Calu3 (cell line): ENCODE measurements around the gene A1BG. TPM values are rescaled to one million over a fixed set of nuclear protein-coding genes. Genes with fewer than 3 reads are reported as not detected.

Experiments
- BruUV-seq: library from RNA; stranded (reverse); fragments of 400-500 nt; replicated peaks from 2 replicates; lab custom pipeline; 2021; lab: Mats Ljungman, UMichigan
- CTCF ChIA-PET: fragments of 300-600 bp; sonication (Branson Sonifier 250); formaldehyde crosslinking; loops from one replicate; lab custom pipeline; 2022; ENCODE audit warnings: antibody characterized with exemption; lab: Charles Lee
- DNase-seq: peaks from one replicate; pipeline ENCODE4 v3.0.0; 2022
- H3K27ac Mint-ChIP-seq: one replicate; pipeline ENCODE4 v1.8.0; 2022; ENCODE audit warnings: mixed read lengths; ENCODE audit not compliant: unreplicated experiment
- H3K27me3 Mint-ChIP-seq: one replicate; pipeline ENCODE4 v1.8.0; 2022; ENCODE audit warnings: mixed read lengths; ENCODE audit not compliant: unreplicated experiment
- H3K36me3 Mint-ChIP-seq: one replicate; pipeline ENCODE4 v1.8.0; 2022; ENCODE audit warnings: mild to moderate bottlenecking, moderate library complexity, mixed read lengths; ENCODE audit not compliant: insufficient read depth, unreplicated experiment
- H3K4me1 Mint-ChIP-seq: one replicate; pipeline ENCODE4 v1.8.0; 2022; ENCODE audit warnings: mild to moderate bottlenecking, low read depth, mixed read lengths; ENCODE audit not compliant: unreplicated experiment
- H3K4me3 Mint-ChIP-seq: one replicate; pipeline ENCODE4 v1.8.0; 2022; ENCODE audit warnings: mild to moderate bottlenecking, low read depth, moderate library complexity, mixed read lengths; ENCODE audit not compliant: unreplicated experiment
- H3K9me3 Mint-ChIP-seq: one replicate; pipeline ENCODE4 v1.8.0; 2022; ENCODE audit warnings: low read depth, mixed read lengths; ENCODE audit not compliant: unreplicated experiment
- intact Hi-C: fragments of 100-400 bp; cut with micrococcal nuclease; formaldehyde crosslinking; loops from one replicate; pipeline ENCODE4 v1.10.0; 2022; ENCODE audit not compliant: unreplicated experiment
- total RNA-seq: library from RNA; stranded (reverse); gene quantifications from 2 replicates; pipeline ENCODE4 v1.2.3, GENCODE V29; 2022
- TF ChIP-seq, protein P1 (sequence below): fragments of 200-600 bp; IDR thresholded peaks from one replicate; pipeline ENCODE4 v1.8.0; 2022; ENCODE audit warnings: antibody characterized with exemption; ENCODE audit not compliant: unreplicated experiment

The A1BG gene
- total RNA-seq, 1 experiment from 2014 or later = not detected

DNA sequence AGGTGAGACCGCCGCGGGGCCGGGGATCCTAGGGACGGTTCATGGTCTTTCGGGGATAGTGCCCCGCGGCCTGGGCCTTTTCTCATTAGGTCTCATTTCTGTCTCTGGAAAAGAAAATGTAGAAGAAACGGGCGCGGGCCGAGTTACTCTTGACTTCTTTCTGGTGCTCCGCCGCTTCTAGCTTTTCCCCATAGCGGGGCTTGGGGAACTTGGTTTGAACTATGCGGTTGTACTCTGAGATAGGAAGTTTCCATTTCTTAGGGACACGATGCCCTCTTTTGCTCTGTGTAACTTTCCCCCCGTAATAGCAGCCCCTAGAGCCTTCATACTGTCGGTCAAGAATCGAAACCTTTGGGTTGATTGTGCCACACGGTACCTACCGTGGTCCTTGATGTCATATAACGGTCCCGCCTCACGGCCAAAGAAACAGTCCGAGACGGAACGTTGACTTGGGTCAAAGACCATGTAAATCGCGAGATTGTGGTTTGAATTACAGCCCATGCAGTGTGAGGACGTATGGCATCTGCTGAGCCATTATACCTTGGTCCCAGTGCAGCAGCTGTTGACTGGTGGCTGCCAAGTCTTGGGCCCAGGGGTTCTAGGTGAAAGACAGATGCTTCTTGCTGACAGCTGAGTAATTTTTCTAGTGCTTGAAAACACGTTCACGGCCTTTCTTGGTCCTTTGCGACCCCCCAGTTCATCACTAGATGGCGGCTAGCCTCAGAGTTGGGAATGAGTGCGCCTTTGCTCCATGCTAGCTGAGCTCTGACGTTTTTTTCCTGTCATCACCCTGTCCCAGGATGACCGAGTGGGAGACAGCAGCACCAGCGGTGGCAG lies 34.3 kb upstream of the A1BG start:
- peaks cover 87% of the 10 kb centered on the region for H3K36me3 Mint-ChIP-seq
- intact Hi-C loops = no loop called here
- H3K4me3 Mint-ChIP-seq = peak overlapping the region; percentile 93
- CTCF ChIA-PET = interaction anchor here (1.1 kb wide), 1 partner anchor 133 kb away, joined by 3 read pairs; the partner anchor contains the start of gene ZBTB45
- peak overlapping the region; percentile 99 for H3K27ac Mint-ChIP-seq
- TF ChIP-seq, protein P1, sequence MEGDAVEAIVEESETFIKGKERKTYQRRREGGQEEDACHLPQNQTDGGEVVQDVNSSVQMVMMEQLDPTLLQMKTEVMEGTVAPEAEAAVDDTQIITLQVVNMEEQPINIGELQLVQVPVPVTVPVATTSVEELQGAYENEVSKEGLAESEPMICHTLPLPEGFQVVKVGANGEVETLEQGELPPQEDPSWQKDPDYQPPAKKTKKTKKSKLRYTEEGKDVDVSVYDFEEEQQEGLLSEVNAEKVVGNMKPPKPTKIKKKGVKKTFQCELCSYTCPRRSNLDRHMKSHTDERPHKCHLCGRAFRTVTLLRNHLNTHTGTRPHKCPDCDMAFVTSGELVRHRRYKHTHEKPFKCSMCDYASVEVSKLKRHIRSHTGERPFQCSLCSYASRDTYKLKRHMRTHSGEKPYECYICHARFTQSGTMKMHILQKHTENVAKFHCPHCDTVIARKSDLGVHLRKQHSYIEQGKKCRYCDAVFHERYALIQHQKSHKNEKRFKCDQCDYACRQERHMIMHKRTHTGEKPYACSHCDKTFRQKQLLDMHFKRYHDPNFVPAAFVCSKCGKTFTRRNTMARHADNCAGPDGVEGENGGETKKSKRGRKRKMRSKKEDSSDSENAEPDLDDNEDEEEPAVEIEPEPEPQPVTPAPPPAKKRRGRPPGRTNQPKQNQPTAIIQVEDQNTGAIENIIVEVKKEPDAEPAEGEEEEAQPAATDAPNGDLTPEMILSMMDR = no peak
- H3K4me1 Mint-ChIP-seq = peaks cover 36% of the 10 kb centered on the region
- H3K9me3 Mint-ChIP-seq = no peaks in the 10 kb centered on the region
- no peaks in the 10 kb centered on the region for H3K27me3 Mint-ChIP-seq
- TSS peak; percentile 41 for BruUV-seq
- no peak for DNase-seq

DNA sequence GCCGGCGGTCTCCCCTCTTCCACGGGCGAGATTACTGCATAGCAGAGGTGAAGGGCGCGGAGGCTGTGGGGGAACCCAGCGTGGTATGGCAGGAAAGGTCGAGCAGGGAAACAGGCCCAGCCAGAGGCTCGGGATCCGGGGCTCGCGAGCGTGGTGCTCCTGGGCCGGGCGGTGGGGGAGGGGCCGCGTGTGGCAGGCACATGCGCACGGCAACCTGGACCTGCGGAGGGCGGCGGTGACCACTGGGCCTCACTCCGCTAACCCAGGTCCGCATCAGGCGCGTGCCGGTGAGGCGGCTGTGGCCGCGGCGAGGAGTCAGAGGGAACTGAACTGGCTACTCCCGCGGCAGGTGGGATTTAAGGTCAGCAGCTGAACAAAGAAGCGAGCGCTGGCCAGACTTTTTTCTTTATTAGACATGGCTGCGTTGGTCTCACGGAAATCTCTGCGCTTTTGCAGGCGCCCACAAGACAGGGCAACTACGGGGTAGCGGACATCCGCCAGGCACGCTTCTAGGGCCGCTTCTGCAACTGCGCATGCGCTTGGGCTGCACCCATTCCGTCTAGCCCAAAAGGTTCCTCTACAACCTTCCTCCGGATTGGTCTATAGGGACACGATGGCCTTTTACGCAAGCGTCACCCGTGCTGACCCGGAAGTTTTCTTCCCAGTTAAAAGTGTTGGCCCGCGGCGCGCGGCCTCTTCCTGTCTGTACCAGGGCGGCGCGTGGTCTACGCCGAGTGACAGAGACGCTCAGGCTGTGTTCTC lies 33.5 kb upstream of the A1BG start, which contains the start of gene RPS5:
Gene RPS5 (plus strand): TSS at position 694 of the 762 bp plus-strand sequence. CDS start 869 bp downstream, outside the sequence.
- peak within 1 kb of the TSS; percentile 93 for H3K4me3 Mint-ChIP-seq
- CTCF ChIA-PET = interaction anchor here (1.1 kb wide), 1 partner anchor 133 kb away, joined by 3 read pairs; the partner anchor contains the start of gene ZBTB45
- H3K9me3 Mint-ChIP-seq = no peaks in the 10 kb centered on the region
- no peaks in the 10 kb centered on the region for H3K27me3 Mint-ChIP-seq
- peaks cover 43% of the 10 kb centered on the region for H3K4me1 Mint-ChIP-seq
- peak; percentile 97 for DNase-seq
- TF ChIP-seq, protein P1 = no peak
- peak within 1 kb of the TSS; percentile 99 for H3K27ac Mint-ChIP-seq
- intact Hi-C loops = no loop called here
- TSS peak; percentile 82 for BruUV-seq
- peaks cover 87% of the 10 kb centered on the region for H3K36me3 Mint-ChIP-seq

DNA sequence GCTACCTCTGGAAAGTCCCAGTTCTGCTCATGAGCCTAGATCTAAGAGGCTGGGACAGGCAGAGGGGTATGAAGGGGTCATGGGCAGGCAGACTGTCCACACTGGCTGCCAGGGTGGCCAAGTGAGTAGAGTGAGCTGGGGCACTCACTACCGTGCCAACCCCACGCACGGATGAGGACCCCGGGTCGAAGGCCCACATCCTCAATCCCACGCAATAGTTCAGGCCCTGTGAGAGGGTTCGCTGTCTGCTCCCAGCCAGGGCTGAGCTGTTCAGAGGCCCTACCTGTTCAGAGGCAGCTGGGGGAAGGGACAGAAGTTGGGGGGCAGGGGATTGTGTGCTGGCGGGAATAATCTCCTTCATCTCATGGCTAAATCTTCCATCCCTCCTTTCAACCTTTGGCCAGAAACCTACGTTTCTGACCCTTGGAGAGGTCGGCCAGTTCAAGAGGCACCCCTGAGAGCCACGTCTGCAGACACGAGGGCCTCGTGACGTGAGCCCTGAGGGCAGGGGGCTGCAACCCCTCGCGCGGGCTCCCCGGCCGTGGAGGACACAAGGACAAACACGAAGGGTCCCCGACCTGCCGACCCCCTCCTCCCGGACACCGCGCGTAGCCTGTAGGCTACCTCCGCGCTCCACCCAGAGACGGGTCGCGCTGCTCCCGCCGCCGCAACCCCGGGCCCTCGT lies 32.7 kb upstream of the A1BG start:
- TF ChIP-seq, protein P1 = no peak
- no TSS peak for BruUV-seq
- Mint-ChIP-seq H3K36me3 (peaks cover 87% of the 10 kb centered on the region), H3K27ac (peak overlapping the region; percentile 99), H3K9me3 (no peaks in the 10 kb centered on the region), H3K27me3 (no peaks in the 10 kb centered on the region), H3K4me3 (peak overlapping the region; percentile 93), H3K4me1 (peaks cover 44% of the 10 kb centered on the region)
- peak; percentile 30 for DNase-seq
- CTCF ChIA-PET = interaction anchor here (0.8 kb wide), 1 partner anchor 24 kb away, joined by 4 read pairs; the partner anchor contains the start of gene ZNF497
- intact Hi-C loops = no loop called here

DNA sequence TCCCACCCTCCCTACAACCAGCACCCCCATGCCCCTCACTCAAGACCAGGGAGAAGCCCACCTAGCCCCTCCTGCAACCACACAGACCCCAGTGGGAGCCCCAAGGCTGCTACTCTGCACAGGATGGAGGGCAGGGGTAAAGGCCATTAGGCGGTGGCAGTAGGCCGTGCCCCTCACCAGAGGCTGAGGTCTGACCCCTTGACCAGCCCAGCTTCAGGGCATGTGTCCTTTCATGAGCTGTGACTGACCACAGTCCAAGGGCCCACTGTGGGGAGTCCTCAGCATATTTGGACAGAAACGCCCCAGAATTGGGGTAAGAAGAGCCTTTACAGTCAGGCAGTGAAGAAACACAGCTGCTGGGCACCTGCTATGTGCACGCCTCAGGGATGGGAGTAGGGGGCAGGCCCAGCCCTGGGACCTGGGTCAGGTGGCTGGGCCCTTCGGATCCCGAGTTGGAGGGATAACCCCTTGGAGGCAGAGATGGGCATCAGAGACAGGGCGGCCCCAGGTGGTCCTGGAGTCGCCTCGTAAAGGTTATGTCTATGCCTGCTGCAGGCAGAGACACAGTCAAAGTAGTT lies 32.1 kb upstream of the A1BG start:
- intact Hi-C loops = no loop called here
- H3K4me3 Mint-ChIP-seq = peak overlapping the region; percentile 93
- H3K9me3 Mint-ChIP-seq = no peaks in the 10 kb centered on the region
- H3K27me3 Mint-ChIP-seq = no peaks in the 10 kb centered on the region
- TF ChIP-seq, protein P1 = no peak
- CTCF ChIA-PET = interaction anchor here (0.8 kb wide), 1 partner anchor 23 kb away, joined by 4 read pairs; the partner anchor contains the start of gene ZNF497
- H3K4me1 Mint-ChIP-seq = peaks cover 44% of the 10 kb centered on the region
- peak overlapping the region; percentile 99 for H3K27ac Mint-ChIP-seq
- no peak for DNase-seq
- peaks cover 87% of the 10 kb centered on the region for H3K36me3 Mint-ChIP-seq
- BruUV-seq = no TSS peak
